ENCODE results near the gene PIGW. TPM values are rescaled to one million over a fixed set of nuclear protein-coding genes. Genes with fewer than 3 reads are reported as not detected.
A peak's percentile ranks its signal among the peaks of the same experiment; 100 is the strongest.

PIGW gene
- total RNA-seq, 1 donor from 2014 or later: 3.3 TPM

GRCh38 chr17:36547776-36548175 is 13.0 kb downstream of the PIGW start:
- Histone ChIP-seq H3K27me3 (ENCODE audit: low read depth) (no peaks in the 10 kb centered on the region), H3K9me3 (replicated peaks) (no peaks in the 10 kb centered on the region), H3K4me3 (no peak overlapping the region), H3K27ac (replicated peaks) (peak overlapping the region; percentile 7), H3K36me3 (peaks cover 6% of the 10 kb centered on the region), H3K4me1 (peaks cover 84% of the 10 kb centered on the region)
- DNase-seq: no peak
- intact Hi-C loops (cut with micrococcal nuclease): loop anchor here (5.0 kb wide), 1 partner anchor 405 kb away; no protein-coding TSS in a partner anchor
- no peak for TF ChIP-seq CTCF (IDR thresholded peaks at IDR 0.05; ENCODE audit: borderline replicate concordance)

GRCh38 chr17:36550491-36551417 is 16.0 kb downstream of the PIGW start:
- H3K27ac ChIP-seq (replicated peaks): no peak overlapping the region
- intact Hi-C loops (cut with micrococcal nuclease): no loop called here
- H3K9me3 ChIP-seq (replicated peaks): no peaks in the 10 kb centered on the region
- peaks cover 15% of the 10 kb centered on the region for H3K36me3 ChIP-seq
- no peak for TF ChIP-seq CTCF (IDR thresholded peaks at IDR 0.05; ENCODE audit: borderline replicate concordance)
- no peak for DNase-seq
- no peak overlapping the region for H3K4me3 ChIP-seq
- H3K4me1 ChIP-seq: peaks cover 84% of the 10 kb centered on the region
- H3K27me3 ChIP-seq (ENCODE audit: low read depth): no peaks in the 10 kb centered on the region

GRCh38 chr17:36553459-36553858 is 18.7 kb downstream of the PIGW start:
- no peaks in the 10 kb centered on the region for H3K9me3 ChIP-seq (replicated peaks)
- no peak overlapping the region for H3K27ac ChIP-seq (replicated peaks)
- no peak for DNase-seq
- H3K27me3 ChIP-seq (ENCODE audit: low read depth): no peaks in the 10 kb centered on the region
- peaks cover 42% of the 10 kb centered on the region for H3K36me3 ChIP-seq
- peaks cover 57% of the 10 kb centered on the region for H3K4me1 ChIP-seq
- H3K4me3 ChIP-seq: no peak overlapping the region
- intact Hi-C loops (cut with micrococcal nuclease): no loop called here
- TF ChIP-seq CTCF (IDR thresholded peaks at IDR 0.05; ENCODE audit: borderline replicate concordance): no peak

GRCh38 chr17:36566081-36566480 is 31.3 kb downstream of the PIGW start:
- Histone ChIP-seq H3K4me3 (no peak overlapping the region), H3K36me3 (peaks cover 96% of the 10 kb centered on the region), H3K27me3 (ENCODE audit: low read depth) (no peaks in the 10 kb centered on the region), H3K9me3 (replicated peaks) (no peaks in the 10 kb centered on the region), H3K4me1 (no peaks in the 10 kb centered on the region), H3K27ac (replicated peaks) (no peak overlapping the region)
- TF ChIP-seq CTCF (IDR thresholded peaks at IDR 0.05; ENCODE audit: borderline replicate concordance): no peak
- no peak for DNase-seq
- intact Hi-C loops (cut with micrococcal nuclease): no loop called here

- Histone ChIP-seq H3K27ac (replicated peaks) (no peak overlapping the region), H3K4me1 (peaks cover 11% of the 10 kb centered on the region), H3K4me3 (no peak overlapping the region), H3K27me3 (ENCODE audit: low read depth) (no peaks in the 10 kb centered on the region), H3K36me3 (peaks cover 74% of the 10 kb centered on the region), H3K9me3 (replicated peaks) (no peaks in the 10 kb centered on the region)
- no peak for TF ChIP-seq CTCF (IDR thresholded peaks at IDR 0.05; ENCODE audit: borderline replicate concordance)
- DNase-seq: no peak
- intact Hi-C loops (cut with micrococcal nuclease): no loop called here
These were observed 40.2 kb downstream of the PIGW start for GRCh38 chr17:36575028-36575427.
